K562 (cell line): Measurements from ENCODE around the gene ARF5. TPM values are rescaled to one million over a fixed set of nuclear protein-coding genes. Genes with fewer than 3 reads are reported as not detected.

Experiments used
- CC2D1A ChIP-seq: fragments of 450-650 bp; IDR thresholded peaks from 2 replicates; pipeline ENCODE4 v1.6.1; 2017; ENCODE audit warnings: mild to moderate bottlenecking
- CHD1 ChIP-seq: fragments of 200-600 bp; sonication (generic); IDR thresholded peaks from one replicate; pipeline ENCODE4 v1.6.1; 2012; ENCODE audit warnings: mild to moderate bottlenecking, moderate library complexity, low read length, inconsistent platforms
- CHD4 ChIP-seq: fragments of 200-600 bp; sonication (generic); IDR thresholded peaks from 3 replicates; pipeline ENCODE4 v1.6.1; 2012; ENCODE audit warnings: low read depth, mild to moderate bottlenecking, mixed read lengths, low read length, inconsistent platforms; ENCODE audit not compliant: insufficient read depth, insufficient replicate concordance, poor library complexity, severe bottlenecking
- CREB3 ChIP-seq: fragments of 450-650 bp; conservative IDR thresholded peaks from 2 replicates; pipeline ENCODE4 v1.6.1; 2016; ENCODE audit warnings: missing genetic modification characterization, low read depth, mild to moderate bottlenecking, missing compliant biosample characterization, moderate library complexity
- EP300 ChIP-seq: IDR thresholded peaks from 2 replicates; pipeline ENCODE4 v1.6.1; 2012; ENCODE audit warnings: low read length, improper control_type of control experiment
- HMGXB4 ChIP-seq: sonication (generic); formaldehyde crosslinking; IDR thresholded peaks from 2 replicates; pipeline ENCODE4 v1.8.1; 2023; ENCODE audit warnings: mild to moderate bottlenecking, missing genetic modification reagents
- HNRNPL ChIP-seq: fragments of 200-400 bp; formaldehyde crosslinking; IDR thresholded peaks from 2 replicates; pipeline ENCODE4 v1.6.1; 2017; ENCODE audit warnings: low read depth, mild to moderate bottlenecking, low read length
- IFI16 ChIP-seq: fragments of 250-450 bp; sonication (Bioruptor Pico); IDR thresholded peaks from 2 replicates; pipeline ENCODE4 v2.1.2; 2022; ENCODE audit warnings: mild to moderate bottlenecking, inconsistent platforms
- L3MBTL2 ChIP-seq: fragments of 450-650 bp; IDR thresholded peaks from 2 replicates; pipeline ENCODE4 v1.6.1; 2016; ENCODE audit warnings: mild to moderate bottlenecking, moderate library complexity
- LCOR ChIP-seq: sonication (generic); formaldehyde crosslinking; IDR thresholded peaks from 2 replicates; pipeline ENCODE4 v1.8.0; 2022; ENCODE audit warnings: mild to moderate bottlenecking, missing genetic modification reagents
- MTA2 ChIP-seq: fragments of 450-650 bp; IDR thresholded peaks from 2 replicates; pipeline ENCODE4 v1.6.1; 2016; ENCODE audit warnings: low read depth
- NFATC3 ChIP-seq: fragments of 450-650 bp; IDR thresholded peaks from 2 replicates; pipeline ENCODE4 v1.6.1; 2017; ENCODE audit warnings: mild to moderate bottlenecking
- POLR2A ChIP-seq: fragments of 450-650 bp; conservative IDR thresholded peaks from 2 replicates; pipeline ENCODE4 v1.6.1; 2016
- RB1 ChIP-seq: fragments of 450-650 bp; IDR thresholded peaks from 2 replicates; pipeline ENCODE4 v1.6.1; 2017; ENCODE audit warnings: low read depth, mild to moderate bottlenecking
- SIX5 ChIP-seq, 2 experiments: IDR thresholded peaks; 2 replicates each; pipeline ENCODE4 v1.6.1; 2011; ENCODE audit warnings: low read length in 2 of 2, borderline replicate concordance in 1 of 2, low read depth in 1 of 2, mild to moderate bottlenecking in 1 of 2, moderate library complexity in 1 of 2; ENCODE audit not compliant: insufficient read depth in 1 of 2
- SMARCA5 ChIP-seq: fragments of 450-650 bp; IDR thresholded peaks from 2 replicates; pipeline ENCODE4 v1.6.1; 2016
- SP1 ChIP-seq: sonication (generic); formaldehyde crosslinking; IDR thresholded peaks from 2 replicates; pipeline ENCODE4 v1.8.1; 2022; ENCODE audit warnings: mild to moderate bottlenecking, missing genetic modification reagents
- TBP ChIP-seq: optimal IDR thresholded peaks from 2 replicates; pipeline ENCODE3; 2011; ENCODE audit warnings: low read depth, low read length, improper control_type of control experiment
- U2AF1 ChIP-seq: fragments of 200-400 bp; formaldehyde crosslinking; optimal IDR thresholded peaks from 2 replicates; pipeline ENCODE3; 2017; ENCODE audit warnings: mild to moderate bottlenecking, low read depth, low read length, moderate library complexity
- ZFP36 ChIP-seq: fragments of 150-350 bp; IDR thresholded peaks from 2 replicates; pipeline ENCODE4 v1.6.1; 2018; ENCODE audit warnings: low read length, low read depth; ENCODE audit not compliant: partially characterized antibody
- ZNF507 ChIP-seq: conservative IDR thresholded peaks from 2 replicates; pipeline ENCODE4 v1.6.1; 2017; ENCODE audit warnings: missing genetic modification characterization, missing compliant biosample characterization
- ZNF584 ChIP-seq: fragments of 200-800 bp; sonication (Bioruptor generic); IDR thresholded peaks from 2 replicates; pipeline ENCODE4 v1.6.1; 2016; ENCODE audit warnings: low read depth, mild to moderate bottlenecking, missing genetic modification characterization, missing compliant biosample characterization
- polyA plus RNA-seq, 8 experiments: library from polyadenylated mRNA; depleted of rRNA in 4 of 8; stranded (reverse) in 5 of 8; unstranded in 3 of 8; fragments of >200 nt; fragmentation: Nextera tagmentation in 2 of 8; fragmentation: Illumina TruSeq in 1 of 8; extraction: Ambion mirVana in 2 of 8; extraction: Trizol in 1 of 8; gene quantifications; 2 replicates each; pipeline versions ENCODE4 v1.2.1 to v1.2.3, GENCODE V29; 2011 to 2014; ENCODE audit warnings: inconsistent platforms in 1 of 8, missing spikeins in 1 of 8
- total RNA-seq, 7 experiments: library from RNA; depleted of rRNA in 6 of 7; stranded (reverse); fragments of >200 nt in 6 of 7; fragmentation: Illumina TruSeq in 2 of 7; extraction: Trizol in 2 of 7; gene quantifications; 2 replicates each; pipeline versions ENCODE4 v1.2.1 to v1.2.3, GENCODE V29; 2011 to 2021; ENCODE audit warnings: low replicate concordance in 1 of 7

The ARF5 gene
- total and polyA plus RNA-seq, 9 of the 15 experiments (the other 6 are each of a cell fraction or from before 2014, with no cell fraction given) = 8.1 to 290 (median 125) TPM

GRCh38 chr7:127588019-127588696, at the start of gene ARF5 (continued):
- TF ChIP-seq HNRNPL (no peak), SP1 (CRISPR knock-in tag) (no peak), IFI16 (CRISPR knock-in tag) (no peak), MTA2 (no peak), CHD1 (no peak), ZFP36 (no peak), SIX5 (IDR thresholded peaks at IDR 0.05; ENCODE audit: borderline replicate concordance in 1 of 2, insufficient read depth in 1 of 2, low read depth in 1 of 2, low read length in 2 of 2) (no peak), RB1 (peak; percentile 90), TBP (peak; percentile 55), ZNF584 (CRISPR knock-in tag) (no peak), CC2D1A (no peak), EP300 (no peak), POLR2A (peak; percentile 78), U2AF1 (peak; percentile 54), HMGXB4 (CRISPR knock-in tag) (no peak), SMARCA5 (no peak), ZNF507 (tag) (no peak), L3MBTL2 (peak; percentile 16; the same call in 1 of the 2 replicates), NFATC3 (no peak), CHD4 (no peak), CREB3 (tag) (0 out of 2 replicates have a peak, but pooled peaks have one; percentile 13), LCOR (CRISPR knock-in tag) (0 out of 2 replicates have a peak, but pooled peaks have one; percentile 17)
